HepG2 (cell line): ENCODE data around the gene NYNRIN. TPM values are rescaled to one million over a fixed set of nuclear protein-coding genes. Genes with fewer than 3 reads are reported as not detected.

Source experiments
- ETV5 ChIP-seq: IDR thresholded peaks from 2 replicates; pipeline ENCODE4 v1.6.1; 2018; ENCODE audit warnings: missing biosample characterization, missing genetic modification reagents, inconsistent platforms, borderline replicate concordance
- KLF16 ChIP-seq, 2 experiments: sonication (generic) in 1 of 2; formaldehyde crosslinking in 1 of 2; IDR thresholded peaks; 2 replicates each; pipeline versions ENCODE4 v1.6.1 to v1.8.0; 2016 to 2023; ENCODE audit warnings: missing genetic modification reagents in 2 of 2, missing compliant biosample characterization in 1 of 2
- NR2F1 ChIP-seq, 2 experiments: fragments of 450-650 bp in 1 of 2; formaldehyde crosslinking in 1 of 2; IDR thresholded peaks; 2 replicates each; pipeline versions ENCODE4 v1.5.0 to v1.6.1; 2016 to 2020; ENCODE audit warnings: mild to moderate bottlenecking in 1 of 2, missing compliant biosample characterization in 1 of 2, missing genetic modification reagents in 1 of 2, moderate library complexity in 1 of 2
- RAD21 ChIP-seq: fragments of 450-650 bp; formaldehyde crosslinking; IDR thresholded peaks from 2 replicates; pipeline ENCODE4 v1.5.0; 2020; ENCODE audit warnings: mild to moderate bottlenecking
- ZNF225 ChIP-seq: sonication (generic); formaldehyde crosslinking; IDR thresholded peaks from 2 replicates; pipeline ENCODE4 v1.4.0; 2020; ENCODE audit warnings: mild to moderate bottlenecking, missing genetic modification reagents
- ZSCAN21 ChIP-seq: sonication (generic); formaldehyde crosslinking; IDR thresholded peaks from 2 replicates; pipeline ENCODE4 v1.8.0; 2022; ENCODE audit warnings: mild to moderate bottlenecking, missing genetic modification reagents, moderate library complexity, borderline replicate concordance
- polyA plus RNA-seq, 8 experiments: library from polyadenylated mRNA; depleted of rRNA in 3 of 8; stranded (reverse) in 7 of 8; unstranded in 1 of 8; fragments of >200 nt; fragmentation: Illumina TruSeq in 4 of 8; extraction: Trizol in 4 of 8; gene quantifications; 2 replicates each; pipeline versions ENCODE4 v1.2.1 to v1.2.3, GENCODE V29; 2011 to 2016; ENCODE audit warnings: low read depth in 4 of 8, missing spikeins in 1 of 8, mixed read lengths in 1 of 8; ENCODE audit not compliant: insufficient read depth in 1 of 8
- total RNA-seq, 5 experiments: library from RNA; depleted of rRNA; stranded (reverse); fragments of >200 nt; fragmentation: Illumina TruSeq; extraction: Trizol; gene quantifications; 2 replicates each; pipeline ENCODE4 v1.2.3, GENCODE V29; 2016; ENCODE audit warnings: low read depth in 1 of 5
- TF ChIP-seq, protein P1 (sequence below): sonication (generic); formaldehyde crosslinking; IDR thresholded peaks from 2 replicates; pipeline ENCODE4 v1.5.1; 2020; ENCODE audit warnings: mild to moderate bottlenecking, missing genetic modification reagents, moderate library complexity
- TF ChIP-seq, protein P2 (sequence below): sonication (generic); formaldehyde crosslinking; IDR thresholded peaks from 2 replicates; pipeline ENCODE4 v1.8.0; 2022; ENCODE audit warnings: mild to moderate bottlenecking, missing genetic modification reagents; ENCODE audit not compliant: insufficient replicate concordance
- TF ChIP-seq, protein P3 (sequence below): sonication (generic); formaldehyde crosslinking; IDR thresholded peaks from 2 replicates; pipeline ENCODE4 v1.9.0; 2021; ENCODE audit warnings: missing genetic modification reagents, mild to moderate bottlenecking, borderline replicate concordance
- TF ChIP-seq, protein P4 (sequence below): sonication (generic); formaldehyde crosslinking; IDR thresholded peaks from 2 replicates; pipeline ENCODE4 v1.4.0; 2020; ENCODE audit warnings: missing genetic modification reagents

Gene NYNRIN
- total and polyA plus RNA-seq, 2 of the 13 experiments (the other 11 are each of a cell fraction or from before 2014, with no cell fraction given): 0.63 to 1.1 TPM

DNA sequence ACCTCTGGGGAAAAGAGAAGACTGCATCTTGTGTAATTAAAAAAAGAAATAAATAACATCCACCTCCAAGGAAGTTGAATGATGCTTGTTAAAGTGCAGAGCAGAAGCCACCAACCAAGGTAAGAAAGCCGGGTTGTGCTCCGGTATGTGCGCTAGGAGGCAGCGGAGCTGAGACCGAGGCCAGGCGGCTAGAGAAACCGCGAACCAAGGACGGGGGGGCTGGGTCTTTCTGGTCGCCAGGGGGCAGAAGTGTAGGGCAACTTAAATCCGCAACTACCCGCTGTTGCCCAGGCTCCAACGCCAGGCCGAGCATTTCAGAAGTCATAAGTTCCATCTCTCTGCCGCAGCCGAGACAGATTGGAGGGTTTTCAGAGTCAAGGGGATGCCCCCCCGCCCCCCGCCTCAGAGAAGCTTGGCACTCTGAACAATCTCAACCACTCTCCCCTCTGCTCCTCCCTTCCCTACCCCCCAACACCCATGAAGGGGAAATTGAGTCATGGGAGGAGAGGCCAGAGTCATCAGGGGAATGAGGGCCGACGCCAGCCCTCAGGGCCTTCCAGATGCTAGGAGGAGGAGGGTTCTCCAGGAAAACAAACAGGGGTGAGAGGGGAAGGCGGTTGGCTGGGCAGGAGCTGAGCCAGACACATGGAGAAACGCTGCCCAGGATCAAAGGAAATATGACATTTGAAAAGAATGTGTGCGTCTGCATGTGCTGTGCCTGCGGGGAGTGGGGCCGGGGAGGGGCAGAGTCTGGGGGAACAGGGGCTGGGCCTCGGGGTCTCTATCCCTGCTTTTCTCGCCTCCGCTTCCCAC lies 33.0 kb upstream of the NYNRIN start (continued):
- TF ChIP-seq, protein P1, sequence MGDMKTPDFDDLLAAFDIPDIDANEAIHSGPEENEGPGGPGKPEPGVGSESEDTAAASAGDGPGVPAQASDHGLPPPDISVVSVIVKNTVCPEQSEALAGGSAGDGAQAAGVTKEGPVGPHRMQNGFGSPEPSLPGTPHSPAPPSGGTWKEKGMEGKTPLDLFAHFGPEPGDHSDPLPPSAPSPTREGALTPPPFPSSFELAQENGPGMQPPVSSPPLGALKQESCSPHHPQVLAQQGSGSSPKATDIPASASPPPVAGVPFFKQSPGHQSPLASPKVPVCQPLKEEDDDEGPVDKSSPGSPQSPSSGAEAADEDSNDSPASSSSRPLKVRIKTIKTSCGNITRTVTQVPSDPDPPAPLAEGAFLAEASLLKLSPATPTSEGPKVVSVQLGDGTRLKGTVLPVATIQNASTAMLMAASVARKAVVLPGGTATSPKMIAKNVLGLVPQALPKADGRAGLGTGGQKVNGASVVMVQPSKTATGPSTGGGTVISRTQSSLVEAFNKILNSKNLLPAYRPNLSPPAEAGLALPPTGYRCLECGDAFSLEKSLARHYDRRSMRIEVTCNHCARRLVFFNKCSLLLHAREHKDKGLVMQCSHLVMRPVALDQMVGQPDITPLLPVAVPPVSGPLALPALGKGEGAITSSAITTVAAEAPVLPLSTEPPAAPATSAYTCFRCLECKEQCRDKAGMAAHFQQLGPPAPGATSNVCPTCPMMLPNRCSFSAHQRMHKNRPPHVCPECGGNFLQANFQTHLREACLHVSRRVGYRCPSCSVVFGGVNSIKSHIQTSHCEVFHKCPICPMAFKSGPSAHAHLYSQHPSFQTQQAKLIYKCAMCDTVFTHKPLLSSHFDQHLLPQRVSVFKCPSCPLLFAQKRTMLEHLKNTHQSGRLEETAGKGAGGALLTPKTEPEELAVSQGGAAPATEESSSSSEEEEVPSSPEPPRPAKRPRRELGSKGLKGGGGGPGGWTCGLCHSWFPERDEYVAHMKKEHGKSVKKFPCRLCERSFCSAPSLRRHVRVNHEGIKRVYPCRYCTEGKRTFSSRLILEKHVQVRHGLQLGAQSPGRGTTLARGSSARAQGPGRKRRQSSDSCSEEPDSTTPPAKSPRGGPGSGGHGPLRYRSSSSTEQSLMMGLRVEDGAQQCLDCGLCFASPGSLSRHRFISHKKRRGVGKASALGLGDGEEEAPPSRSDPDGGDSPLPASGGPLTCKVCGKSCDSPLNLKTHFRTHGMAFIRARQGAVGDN (CRISPR knock-in tag): peak; percentile 87
- no peak for TF ChIP-seq ZNF225
- TF ChIP-seq ETV5: peak; percentile 48; the same call in 1 of the 2 replicates
- TF ChIP-seq RAD21: peak; percentile 100
- peak in 1 of 2 experiments; percentile 95; a peak in 2 of 4 replicates for TF ChIP-seq KLF16 (CRISPR knock-in tag; IDR thresholded peaks at IDR 0.05)
- TF ChIP-seq, protein P2, sequence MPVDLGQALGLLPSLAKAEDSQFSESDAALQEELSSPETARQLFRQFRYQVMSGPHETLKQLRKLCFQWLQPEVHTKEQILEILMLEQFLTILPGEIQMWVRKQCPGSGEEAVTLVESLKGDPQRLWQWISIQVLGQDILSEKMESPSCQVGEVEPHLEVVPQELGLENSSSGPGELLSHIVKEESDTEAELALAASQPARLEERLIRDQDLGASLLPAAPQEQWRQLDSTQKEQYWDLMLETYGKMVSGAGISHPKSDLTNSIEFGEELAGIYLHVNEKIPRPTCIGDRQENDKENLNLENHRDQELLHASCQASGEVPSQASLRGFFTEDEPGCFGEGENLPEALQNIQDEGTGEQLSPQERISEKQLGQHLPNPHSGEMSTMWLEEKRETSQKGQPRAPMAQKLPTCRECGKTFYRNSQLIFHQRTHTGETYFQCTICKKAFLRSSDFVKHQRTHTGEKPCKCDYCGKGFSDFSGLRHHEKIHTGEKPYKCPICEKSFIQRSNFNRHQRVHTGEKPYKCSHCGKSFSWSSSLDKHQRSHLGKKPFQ (CRISPR knock-in tag): no peak
- TF ChIP-seq, protein P3, sequence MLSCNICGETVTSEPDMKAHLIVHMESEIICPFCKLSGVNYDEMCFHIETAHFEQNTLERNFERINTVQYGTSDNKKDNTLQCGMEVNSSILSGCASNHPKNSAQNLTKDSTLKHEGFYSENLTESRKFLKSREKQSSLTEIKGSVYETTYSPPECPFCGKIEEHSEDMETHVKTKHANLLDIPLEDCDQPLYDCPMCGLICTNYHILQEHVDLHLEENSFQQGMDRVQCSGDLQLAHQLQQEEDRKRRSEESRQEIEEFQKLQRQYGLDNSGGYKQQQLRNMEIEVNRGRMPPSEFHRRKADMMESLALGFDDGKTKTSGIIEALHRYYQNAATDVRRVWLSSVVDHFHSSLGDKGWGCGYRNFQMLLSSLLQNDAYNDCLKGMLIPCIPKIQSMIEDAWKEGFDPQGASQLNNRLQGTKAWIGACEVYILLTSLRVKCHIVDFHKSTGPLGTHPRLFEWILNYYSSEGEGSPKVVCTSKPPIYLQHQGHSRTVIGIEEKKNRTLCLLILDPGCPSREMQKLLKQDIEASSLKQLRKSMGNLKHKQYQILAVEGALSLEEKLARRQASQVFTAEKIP (CRISPR knock-in tag): no peak
- TF ChIP-seq NR2F1 (CRISPR knock-in tag; IDR thresholded peaks at IDR 0.05): 0 out of 4 replicates have a peak, but pooled peaks of 1 of the 2 experiments have one; percentile 28
- TF ChIP-seq, protein P4, sequence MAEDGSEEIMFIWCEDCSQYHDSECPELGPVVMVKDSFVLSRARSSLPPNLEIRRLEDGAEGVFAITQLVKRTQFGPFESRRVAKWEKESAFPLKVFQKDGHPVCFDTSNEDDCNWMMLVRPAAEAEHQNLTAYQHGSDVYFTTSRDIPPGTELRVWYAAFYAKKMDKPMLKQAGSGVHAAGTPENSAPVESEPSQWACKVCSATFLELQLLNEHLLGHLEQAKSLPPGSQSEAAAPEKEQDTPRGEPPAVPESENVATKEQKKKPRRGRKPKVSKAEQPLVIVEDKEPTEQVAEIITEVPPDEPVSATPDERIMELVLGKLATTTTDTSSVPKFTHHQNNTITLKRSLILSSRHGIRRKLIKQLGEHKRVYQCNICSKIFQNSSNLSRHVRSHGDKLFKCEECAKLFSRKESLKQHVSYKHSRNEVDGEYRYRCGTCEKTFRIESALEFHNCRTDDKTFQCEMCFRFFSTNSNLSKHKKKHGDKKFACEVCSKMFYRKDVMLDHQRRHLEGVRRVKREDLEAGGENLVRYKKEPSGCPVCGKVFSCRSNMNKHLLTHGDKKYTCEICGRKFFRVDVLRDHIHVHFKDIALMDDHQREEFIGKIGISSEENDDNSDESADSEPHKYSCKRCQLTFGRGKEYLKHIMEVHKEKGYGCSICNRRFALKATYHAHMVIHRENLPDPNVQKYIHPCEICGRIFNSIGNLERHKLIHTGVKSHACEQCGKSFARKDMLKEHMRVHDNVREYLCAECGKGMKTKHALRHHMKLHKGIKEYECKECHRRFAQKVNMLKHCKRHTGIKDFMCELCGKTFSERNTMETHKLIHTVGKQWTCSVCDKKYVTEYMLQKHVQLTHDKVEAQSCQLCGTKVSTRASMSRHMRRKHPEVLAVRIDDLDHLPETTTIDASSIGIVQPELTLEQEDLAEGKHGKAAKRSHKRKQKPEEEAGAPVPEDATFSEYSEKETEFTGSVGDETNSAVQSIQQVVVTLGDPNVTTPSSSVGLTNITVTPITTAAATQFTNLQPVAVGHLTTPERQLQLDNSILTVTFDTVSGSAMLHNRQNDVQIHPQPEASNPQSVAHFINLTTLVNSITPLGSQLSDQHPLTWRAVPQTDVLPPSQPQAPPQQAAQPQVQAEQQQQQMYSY (CRISPR knock-in tag): peak; percentile 92
- TF ChIP-seq ZSCAN21: peak; percentile 87; the same call in 1 of the 2 replicates
